Activated CD4-positive, alpha-beta T cell treated with anti-CD3 and anti-CD28 coated beads, Interleukin-2, amount 50 U/mL, for 4 hours (primary cell): Measurements from ENCODE around the gene CAMKMT.
"Not testable (repeated sequence)": the region's sequence is repeated elsewhere in the genome, so short reads cannot be mapped to it uniquely, and the experiment has no call there.

Experiments used
- DNase-seq, 2 experiments: peaks; one replicate each; pipeline ENCODE4 v3.0.0-alpha.2; 2020

CAMKMT gene

GRCh38 chr2:44559108-44559507 is 197.4 kb downstream of the CAMKMT start:
- DNase-seq = no peak

GRCh38 chr2:44560352-44560751 is 198.6 kb downstream of the CAMKMT start:
- DNase-seq = no peak

- DNase-seq = no peak
Measured at GRCh38 chr2:44560941-44561340, 199.2 kb downstream of the CAMKMT start.

- DNase-seq = no peak
Measured at GRCh38 chr2:44562737-44563136, 201.0 kb downstream of the CAMKMT start.

DNA sequence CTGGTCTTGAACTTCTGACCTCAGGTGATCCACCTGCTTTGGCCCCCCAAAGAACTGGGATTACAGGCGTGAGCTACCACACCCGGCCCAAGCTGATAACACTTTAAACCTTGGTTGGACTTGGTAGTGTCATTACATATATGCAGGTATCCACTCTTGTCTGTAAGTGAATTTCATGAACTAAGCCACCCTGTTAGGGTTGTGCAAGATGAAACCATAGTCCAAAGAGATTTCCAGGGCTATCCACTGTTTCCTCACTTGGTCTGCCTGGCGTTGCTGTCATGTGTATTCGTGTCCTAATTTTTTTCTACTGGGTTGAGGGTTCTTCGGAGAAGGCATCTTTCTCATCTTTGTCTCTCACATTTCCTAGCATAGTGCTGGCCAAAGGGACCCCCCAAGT is 203.0 kb downstream of the CAMKMT start:
- no peak for DNase-seq

- no peak for DNase-seq
Measured at GRCh38 chr2:44566059-44566458, 204.3 kb downstream of the CAMKMT start.

- no peak for DNase-seq
Measured at GRCh38 chr2:44569491-44569890, 207.7 kb downstream of the CAMKMT start.

DNA sequence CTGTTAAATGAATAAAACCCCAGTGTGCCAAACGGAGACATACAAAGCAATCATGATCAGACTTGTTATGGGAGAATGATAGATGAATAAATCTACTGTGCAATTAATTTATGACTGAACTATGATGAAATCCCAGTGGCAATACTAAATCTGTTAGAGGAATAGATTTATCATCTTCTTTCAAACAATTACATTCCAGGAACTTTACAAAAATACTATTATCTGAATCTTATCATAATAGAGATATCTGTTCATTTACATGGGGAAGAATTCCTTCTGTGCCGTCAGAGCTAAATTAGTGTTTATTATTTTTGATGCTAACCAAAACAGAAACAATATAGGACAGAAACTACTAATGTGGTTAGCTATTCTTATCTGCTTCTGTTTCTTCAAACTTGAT is 208.5 kb downstream of the CAMKMT start:
- DNase-seq = no peak

DNA sequence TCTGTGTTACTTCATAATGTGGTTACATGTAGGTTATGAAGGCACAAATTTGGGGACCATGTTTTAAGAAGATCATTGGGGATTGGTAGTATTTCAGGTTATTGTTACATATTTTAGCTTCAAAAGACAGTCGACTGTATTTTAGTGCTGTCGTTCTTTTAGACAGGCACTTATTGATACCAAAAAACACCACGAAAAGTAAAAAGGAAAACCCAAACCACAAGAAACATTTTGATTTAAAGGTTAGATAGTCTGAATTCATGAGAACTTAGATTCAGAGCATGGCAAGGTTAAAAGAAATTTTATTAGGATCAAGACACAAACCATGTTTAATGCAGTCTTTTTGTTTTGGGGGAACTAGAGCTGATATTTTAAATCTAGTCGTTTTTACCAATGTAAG is 209.0 kb downstream of the CAMKMT start:
- no peak for DNase-seq

DNA sequence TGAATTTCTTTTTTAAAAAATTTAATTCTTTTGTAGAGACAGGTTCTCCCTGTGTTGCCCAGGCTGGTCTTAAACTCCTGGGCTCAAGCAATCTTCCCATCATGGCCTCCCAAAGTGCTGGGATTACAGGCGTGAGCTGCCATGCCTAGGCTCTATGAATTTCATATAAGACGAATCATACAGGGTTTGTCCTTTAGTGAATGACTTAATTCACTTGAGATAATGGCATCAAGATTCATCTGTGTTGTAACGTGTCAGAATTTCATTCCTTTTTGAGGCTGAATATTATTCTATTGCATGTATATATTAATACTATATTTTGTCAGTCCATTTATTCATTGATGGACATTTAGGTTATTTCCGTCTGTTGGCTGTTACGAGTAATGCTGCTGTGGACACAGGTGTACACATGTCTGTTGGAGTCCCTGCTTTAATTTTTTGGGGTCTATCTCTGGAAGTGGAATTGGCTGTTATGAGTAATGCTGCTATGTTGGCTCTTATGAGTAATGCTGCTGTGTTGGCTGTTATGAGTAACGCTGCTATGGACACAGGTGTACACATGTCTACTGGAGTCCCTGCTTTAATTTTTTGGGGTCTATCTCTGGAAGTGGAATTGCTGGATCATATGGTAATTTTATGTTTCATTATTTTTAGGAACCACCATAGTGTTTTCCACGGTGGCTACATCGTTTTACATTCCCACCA is 210.6 kb downstream of the CAMKMT start:
- no peak for DNase-seq

DNA sequence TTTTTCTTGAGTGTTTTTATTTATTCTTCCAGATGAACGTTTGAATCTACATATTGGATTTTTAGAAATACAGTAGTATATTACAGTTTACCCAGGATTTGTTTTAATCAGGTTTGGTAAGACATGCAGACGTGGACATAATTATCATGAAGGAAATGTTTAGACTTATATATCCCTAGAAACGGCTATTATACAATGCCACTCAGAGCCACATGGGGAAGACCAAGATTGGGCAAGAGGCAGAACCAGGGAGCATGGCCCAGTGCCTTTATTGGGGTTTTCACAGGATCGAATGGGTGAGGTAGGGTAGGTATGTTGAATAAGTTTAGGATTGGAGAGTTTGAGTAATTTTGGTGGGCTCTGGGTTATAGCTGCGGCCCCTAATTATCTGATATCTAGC is 212.2 kb downstream of the CAMKMT start:
- no peak for DNase-seq

DNA sequence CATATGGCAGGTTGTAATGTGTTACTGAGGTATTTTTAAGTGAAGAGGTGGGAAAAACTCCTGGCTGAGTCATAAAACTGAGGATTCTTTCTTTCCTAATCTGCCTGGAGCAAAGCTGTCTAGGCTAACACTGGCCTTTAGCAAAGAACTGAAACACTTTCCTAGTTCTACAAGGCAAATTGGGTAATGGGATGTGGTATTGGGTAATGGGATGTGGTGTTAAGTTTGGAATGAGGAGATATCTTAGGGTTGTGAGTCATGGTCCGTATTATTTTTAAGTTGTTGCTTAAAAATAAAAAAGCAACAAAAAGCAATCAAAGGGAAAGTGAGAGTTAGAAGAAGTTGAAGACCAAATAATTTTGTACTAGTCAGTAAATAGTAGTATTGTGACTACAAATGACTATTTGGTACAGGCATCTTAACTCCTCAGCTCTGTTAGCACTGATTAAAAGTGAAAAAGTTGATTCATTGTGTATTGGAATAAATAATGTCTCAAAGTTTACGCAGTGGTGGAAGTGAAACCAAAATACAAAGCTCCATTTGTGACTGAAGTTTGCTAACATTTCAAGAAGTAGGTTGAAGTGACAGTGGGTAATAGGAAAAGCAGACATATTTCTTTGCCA is 216.8 kb downstream of the CAMKMT start:
- no peak for DNase-seq

DNA sequence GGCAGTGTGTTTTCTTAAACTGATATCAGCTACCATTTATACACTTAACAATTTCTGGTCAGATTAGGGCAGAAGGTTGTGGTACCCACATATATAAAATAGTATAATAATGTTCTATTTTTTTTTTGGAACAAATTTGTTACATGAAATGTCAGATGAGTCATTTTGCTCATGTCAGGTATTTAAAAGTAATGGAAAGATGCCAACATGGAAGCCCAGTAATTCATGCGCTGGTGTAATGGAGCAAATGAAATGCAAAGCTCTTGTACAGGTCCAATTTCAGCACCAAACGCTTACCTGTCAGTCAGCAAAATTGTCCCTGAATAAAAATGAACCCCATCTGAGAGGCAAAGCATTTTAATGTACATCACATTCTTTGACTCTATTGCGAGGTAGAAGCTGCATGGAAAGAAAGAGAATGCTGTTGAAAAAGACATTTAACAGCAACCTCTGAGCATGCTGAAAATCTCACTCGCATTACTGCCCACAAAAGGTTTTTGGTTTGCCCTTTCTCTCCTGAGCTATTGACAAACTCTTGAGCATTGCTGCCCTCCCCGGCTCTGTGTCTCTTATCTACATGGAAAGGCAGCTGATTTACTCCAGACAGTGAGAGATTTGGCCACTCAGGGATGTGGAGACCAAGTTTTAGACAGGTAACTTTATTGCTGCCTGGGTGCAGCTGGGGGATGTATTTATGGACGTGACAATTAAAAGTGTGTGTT is 217.5 kb downstream of the CAMKMT start:
- no peak for DNase-seq

- DNase-seq = no peak
Measured at GRCh38 chr2:44579837-44580230, 218.1 kb downstream of the CAMKMT start.

DNA sequence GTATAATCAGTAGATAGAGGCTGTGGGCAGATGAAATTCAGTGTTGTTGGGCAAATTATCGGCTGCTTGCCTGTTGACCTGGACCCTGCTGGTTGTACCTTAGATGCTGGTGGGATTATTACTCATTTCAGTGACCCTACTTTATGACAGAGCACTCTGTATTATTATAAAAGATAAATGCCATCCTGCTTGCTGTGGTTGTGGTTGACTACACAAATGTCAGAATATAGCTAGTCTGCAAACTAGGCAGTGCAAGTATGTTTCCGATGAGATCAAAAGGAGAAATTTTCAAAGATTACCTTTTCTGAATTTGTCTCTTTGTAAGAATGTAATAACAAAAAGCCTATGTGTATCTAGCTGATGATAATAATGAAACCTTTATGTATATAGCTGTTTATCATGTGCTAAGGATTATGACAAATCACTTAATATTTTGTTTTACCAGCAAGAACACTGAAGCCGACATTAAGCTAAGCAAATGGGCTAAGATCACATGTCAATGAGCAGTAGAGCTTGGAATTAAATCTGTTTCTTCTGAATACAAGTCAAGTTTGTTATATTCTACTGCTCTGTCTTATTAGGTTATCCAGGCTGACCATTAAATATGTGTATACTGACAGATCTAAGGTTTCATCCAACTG is 219.2 kb downstream of the CAMKMT start:
- no peak for DNase-seq

GRCh38 chr2:44582363-44583008 is 220.7 kb downstream of the CAMKMT start:
- no peak for DNase-seq

GRCh38 chr2:44595615-44596014 is 233.9 kb downstream of the CAMKMT start:
- not testable (repeated sequence) for DNase-seq

- no peak for DNase-seq
Measured at GRCh38 chr2:44596537-44597320, 235.0 kb downstream of the CAMKMT start.

DNA sequence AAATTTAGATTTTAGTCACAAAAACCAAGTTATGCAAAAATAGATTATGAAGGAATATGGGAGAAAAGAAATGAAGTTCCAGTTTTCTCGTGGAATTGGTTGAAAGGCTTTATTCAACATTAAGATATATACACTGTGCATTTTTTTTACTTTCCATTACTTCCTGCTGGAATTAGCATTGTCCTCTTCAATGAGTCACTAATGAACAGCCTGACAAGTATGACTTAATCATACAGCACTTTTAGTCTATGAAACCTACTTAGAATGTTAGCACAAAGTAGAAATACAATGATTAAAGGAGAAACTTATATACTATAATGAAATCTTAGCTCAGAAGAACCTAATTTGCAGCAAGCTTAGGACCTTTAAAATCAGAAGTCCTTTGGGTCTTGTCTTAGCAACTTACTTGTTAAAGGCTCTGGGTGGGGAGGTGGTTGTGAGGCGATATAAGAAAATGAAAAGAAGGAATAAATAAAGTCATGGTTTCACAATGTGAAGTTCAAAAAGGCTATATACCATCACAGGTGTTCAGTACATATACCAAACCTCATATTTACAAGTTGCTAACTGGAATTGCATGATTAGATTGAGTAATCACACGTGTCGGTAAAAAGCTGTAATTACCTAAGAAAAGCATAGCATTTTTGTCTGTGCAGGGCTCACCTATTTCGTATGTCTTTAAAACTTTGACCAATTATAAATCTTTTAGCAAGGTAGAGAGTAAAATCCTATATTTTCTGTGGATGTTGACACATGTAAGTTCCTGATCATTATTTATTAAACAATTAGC is 236.8 kb downstream of the CAMKMT start:
- no peak for DNase-seq

- no peak for DNase-seq
Measured at GRCh38 chr2:44599130-44599529, 237.4 kb downstream of the CAMKMT start.

DNA sequence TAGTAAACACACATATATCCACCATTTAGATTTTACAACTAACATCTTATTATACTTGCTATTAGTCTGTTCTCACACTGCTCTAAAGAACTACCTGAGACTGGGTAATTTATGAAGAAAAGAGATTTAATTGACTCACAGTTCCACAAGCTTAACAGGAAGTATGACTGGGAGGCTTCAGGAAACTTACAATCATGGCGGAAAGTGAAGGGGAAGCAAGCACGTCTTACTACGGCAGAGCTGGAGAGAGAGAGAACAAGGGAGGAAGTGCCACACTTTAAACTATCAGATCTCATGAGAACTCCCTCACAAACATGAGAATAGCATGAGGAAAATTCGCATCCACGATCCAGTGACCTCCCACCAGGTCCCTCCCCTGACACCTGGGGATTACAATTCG is 240.7 kb downstream of the CAMKMT start:
- DNase-seq = no peak

DNA sequence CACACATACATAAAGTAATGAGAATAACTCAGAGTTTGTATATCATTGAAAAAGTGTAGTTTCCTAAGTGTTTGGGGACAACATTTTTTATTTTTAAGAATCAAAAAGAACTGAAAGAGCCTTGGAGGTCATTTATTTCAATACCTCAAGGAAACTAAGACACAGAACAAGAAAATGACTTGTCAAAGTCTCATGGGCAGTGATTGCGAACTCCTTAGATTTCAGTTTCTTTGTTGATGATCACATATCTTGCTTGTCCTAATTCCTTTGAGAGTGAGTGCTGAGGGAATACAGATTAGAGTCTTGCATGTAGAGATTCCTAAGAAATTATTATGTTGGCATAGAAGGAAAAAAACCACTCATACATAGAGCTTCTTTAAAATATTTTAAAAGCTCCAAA is 243.8 kb downstream of the CAMKMT start:
- DNase-seq = no peak
